GM10248 (cell line): ENCODE data around the gene MAPKAP1.
A peak's percentile ranks its signal among the peaks of the same experiment; 100 is the strongest.

Experiments
- CTCF ChIA-PET: fragments of 300-600 bp; sonication (Branson Sonifier 250); formaldehyde crosslinking; extraction: SDS; loops from one replicate; lab custom pipeline; 2021; ENCODE audit warnings: antibody characterized with exemption; lab: Yijun Ruan, JAX
- POLR2A ChIA-PET: fragments of 350-650 bp; sonication (Branson Sonifier 250); formaldehyde crosslinking; extraction: SDS; loops from one replicate; lab custom pipeline; 2020; ENCODE audit warnings: antibody characterized with exemption; lab: Yijun Ruan, JAX
- DNase-seq: peaks from one replicate; pipeline ENCODE4 v3.0.0; 2012; ENCODE audit errors: extremely low spot score
- TF ChIP-seq, protein P1 (sequence below): IDR thresholded peaks from 2 replicates; pipeline ENCODE4 v1.5.1; 2012; ENCODE audit warnings: mild to moderate bottlenecking, low read depth; ENCODE audit errors: extremely low read depth, missing control alignments, control extremely low read depth

The MAPKAP1 gene

DNA sequence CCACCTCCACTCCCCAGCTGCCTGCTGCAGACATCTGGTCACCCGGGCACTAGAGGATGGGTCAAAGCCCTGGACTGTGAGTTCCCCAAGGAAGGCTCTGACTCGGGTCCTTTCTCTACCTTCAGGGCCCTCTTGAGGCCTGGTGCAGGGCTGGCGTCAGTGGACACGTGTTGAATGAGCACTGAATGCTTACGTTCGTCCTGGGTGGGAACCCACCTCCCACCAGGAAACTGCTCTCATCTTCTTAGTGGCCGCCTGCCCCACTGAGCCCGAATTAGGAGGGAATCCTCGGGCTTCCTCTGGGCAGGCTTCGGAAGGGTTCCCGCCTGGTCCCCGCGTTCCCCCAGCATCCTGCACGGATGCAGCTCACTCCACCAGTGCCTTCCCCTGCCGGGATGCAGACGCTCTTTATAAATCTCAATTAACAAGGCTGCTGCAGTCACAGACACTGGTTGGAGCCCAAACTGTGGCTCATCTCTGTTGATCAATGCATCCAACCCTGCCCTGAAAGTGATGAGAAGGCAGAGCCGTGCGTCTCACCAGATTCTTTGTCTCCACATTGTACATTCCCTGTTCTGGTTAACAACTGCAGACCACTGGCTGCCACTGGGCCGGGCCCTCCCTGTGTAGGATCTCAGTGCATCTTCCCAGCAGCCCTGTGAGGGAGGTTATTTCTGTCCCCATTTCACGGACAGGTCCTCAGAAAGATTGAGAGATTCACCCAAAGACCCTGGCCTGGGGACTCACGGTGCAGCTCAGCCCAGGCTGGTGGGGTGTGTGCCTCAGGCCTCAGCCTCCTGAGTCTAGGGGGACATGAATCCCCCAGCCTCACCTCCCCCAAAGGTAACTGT, 276.6 kb downstream of the MAPKAP1 start:
- ChIA-PET CTCF (no interaction called here), POLR2A (no interaction called here)
- DNase-seq, result no peak
- TF ChIP-seq, protein P1, sequence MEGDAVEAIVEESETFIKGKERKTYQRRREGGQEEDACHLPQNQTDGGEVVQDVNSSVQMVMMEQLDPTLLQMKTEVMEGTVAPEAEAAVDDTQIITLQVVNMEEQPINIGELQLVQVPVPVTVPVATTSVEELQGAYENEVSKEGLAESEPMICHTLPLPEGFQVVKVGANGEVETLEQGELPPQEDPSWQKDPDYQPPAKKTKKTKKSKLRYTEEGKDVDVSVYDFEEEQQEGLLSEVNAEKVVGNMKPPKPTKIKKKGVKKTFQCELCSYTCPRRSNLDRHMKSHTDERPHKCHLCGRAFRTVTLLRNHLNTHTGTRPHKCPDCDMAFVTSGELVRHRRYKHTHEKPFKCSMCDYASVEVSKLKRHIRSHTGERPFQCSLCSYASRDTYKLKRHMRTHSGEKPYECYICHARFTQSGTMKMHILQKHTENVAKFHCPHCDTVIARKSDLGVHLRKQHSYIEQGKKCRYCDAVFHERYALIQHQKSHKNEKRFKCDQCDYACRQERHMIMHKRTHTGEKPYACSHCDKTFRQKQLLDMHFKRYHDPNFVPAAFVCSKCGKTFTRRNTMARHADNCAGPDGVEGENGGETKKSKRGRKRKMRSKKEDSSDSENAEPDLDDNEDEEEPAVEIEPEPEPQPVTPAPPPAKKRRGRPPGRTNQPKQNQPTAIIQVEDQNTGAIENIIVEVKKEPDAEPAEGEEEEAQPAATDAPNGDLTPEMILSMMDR, result no peak

DNA sequence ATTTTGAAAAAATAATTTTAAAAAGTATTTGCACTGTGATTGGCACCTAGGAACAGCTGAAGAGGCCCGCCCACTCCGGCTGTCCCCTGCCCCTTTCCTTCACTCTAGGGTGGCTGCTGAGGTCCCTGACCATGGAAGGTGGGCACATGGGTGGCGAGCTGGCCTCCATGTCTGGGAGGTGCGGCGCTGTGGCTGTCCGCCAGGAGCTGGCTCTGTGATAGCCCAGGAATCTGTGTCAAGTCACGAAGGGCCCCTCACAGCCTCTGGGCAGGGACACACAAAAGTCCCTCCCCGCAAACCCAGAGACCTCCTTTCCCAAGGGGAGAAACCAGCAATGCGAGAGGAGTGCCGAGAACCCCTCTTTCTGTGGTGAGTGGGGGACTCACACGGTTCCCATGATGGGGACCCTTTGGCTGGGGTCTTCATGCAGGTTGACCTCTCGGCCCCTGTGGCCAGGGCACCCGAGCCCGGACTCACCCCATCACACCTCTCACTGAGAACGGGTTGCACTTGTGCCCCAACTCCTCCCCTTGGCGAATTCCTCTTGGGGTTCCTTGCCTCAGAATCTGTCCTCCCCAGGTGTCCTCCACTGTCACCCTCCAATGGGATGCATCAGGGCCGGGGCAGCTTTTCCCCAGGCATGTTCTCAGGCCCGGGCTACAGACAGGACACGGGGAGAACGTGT, 277.4 kb downstream of the MAPKAP1 start:
- no peak for DNase-seq
- POLR2A ChIA-PET, result no interaction called here
- TF ChIP-seq, protein P1, result no peak
- CTCF ChIA-PET, result no interaction called here

DNA sequence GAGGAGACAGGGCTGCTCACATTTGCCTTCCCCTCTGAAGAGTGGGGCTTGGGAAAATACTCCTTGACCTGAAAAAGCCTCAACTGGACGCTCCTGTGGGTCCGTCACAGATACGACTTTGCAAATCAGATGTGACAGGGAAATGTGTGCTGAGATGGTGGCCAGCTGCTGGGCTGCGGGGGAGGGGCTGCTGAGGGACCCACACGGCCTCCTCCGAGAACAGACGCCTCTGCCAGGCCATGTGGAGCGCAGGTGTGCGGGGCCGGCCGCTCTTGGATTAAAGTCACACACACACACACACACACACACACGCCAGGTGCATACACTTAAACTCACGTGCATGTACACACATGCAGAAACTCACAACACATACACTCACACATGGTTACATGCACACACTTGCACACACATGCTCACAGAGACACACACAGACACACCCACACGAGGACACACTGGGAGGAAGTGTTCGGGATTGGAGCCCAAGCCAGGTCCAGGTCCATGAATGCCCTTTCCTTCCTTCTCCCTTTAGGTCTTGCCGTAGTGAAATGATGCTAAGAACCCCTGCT, 278.0 kb downstream of the MAPKAP1 start:
- ChIA-PET CTCF (interaction anchor here (1.0 to 1.7 kb wide), 2 partner anchors 12 to 19 kb away, joined by 3 to 5 read pairs; no protein-coding TSS in a partner anchor), POLR2A (no interaction called here)
- DNase-seq, result no peak
- TF ChIP-seq, protein P1, result no peak

DNA sequence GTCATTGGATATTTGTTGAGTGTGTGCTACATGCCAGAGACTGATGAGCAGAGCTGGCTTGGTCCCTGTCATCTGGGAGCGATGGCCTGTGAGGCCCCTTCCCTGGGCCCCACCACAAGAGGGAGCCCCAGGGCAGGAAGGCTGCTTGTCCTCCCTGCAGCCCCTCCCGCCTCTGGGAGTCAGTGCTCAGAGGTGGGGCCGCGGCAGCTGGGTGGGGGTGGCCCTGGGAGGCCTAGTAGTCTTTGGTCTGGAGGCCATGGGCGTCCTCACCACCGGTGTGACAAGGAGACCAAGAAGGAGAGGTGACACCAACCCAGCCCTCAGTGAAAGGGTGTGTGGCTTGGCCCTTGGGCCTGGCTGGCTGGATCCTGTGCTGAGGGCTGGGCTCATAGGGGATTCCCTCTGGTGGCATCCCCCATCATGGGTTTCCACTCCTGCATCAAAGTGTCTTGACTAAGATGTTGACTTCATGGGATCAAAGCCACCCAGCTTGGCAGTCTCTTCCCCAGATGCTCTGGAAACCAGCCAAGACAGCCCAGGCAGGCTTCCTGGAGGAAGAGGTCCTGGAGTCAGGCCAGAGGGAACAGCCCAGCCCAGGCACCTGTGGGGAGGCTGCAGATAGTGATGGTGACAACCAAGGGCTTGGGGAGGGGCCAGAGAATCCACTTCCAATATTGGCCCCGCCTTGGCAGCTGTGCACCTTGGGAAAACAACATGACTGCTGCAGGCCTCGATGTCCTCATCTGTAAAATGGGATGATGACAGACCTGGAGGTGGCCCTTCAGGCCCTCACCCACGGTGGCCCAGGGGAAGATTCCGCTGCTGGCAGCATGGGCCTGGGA, 278.7 kb downstream of the MAPKAP1 start:
- ChIA-PET POLR2A (no interaction called here), CTCF (interaction anchor here (0.8 to 3.0 kb wide), 9 partner anchors 13 to 1063 kb away, joined by 3 to 13 read pairs (median 3); no protein-coding TSS in a partner anchor)
- TF ChIP-seq, protein P1, result peak; percentile 58
- DNase-seq, result peak; percentile 76

DNA sequence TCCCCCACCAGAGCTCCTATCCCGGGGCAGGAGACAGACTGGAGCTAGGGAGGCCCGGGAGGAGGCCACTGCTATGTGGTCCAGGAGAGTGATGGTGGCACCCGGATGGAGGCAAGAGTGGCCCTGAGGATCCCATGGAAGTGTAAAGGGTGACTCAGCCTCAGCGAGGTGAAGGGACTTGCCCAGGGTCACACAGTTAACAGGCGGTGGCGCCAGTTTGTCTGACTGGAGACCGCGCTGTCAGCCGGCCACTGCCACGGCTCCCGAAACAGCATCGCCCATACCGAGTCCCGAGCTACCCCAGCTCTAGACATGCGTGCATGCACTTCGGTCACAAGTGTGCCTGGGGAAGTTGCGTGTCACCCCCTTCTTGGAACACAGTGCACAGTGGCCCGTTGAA, 279.5 kb downstream of the MAPKAP1 start:
- DNase-seq, result no peak
- POLR2A ChIA-PET, result no interaction called here
- CTCF ChIA-PET, result interaction anchor here (0.8 to 3.0 kb wide), 8 partner anchors 14 to 1064 kb away, joined by 3 to 13 read pairs (median 4); no protein-coding TSS in a partner anchor
- TF ChIP-seq, protein P1, result no peak
